GM12891 (cell line): ENCODE data around the gene TRIM52.

ENCODE experiments used
- DNase-seq: peaks from one replicate; pipeline ENCODE4 v3.0.0; 2011; ENCODE audit warnings: low spot score; ENCODE audit not compliant: insufficient read length
- FAIRE-seq: peaks from 2 replicates; lab custom pipeline; 2011; peaks lifted over from hg19 to GRCh38; lab: Jason Lieb, UNC
- PAX5 ChIP-seq: IDR thresholded peaks from 2 replicates; pipeline ENCODE4 v1.6.1; 2011; ENCODE audit warnings: low read length, moderate library complexity, mild to moderate bottlenecking; ENCODE audit not compliant: insufficient read depth, severe bottlenecking
- POLR2A ChIP-seq: IDR thresholded peaks from 2 replicates; pipeline ENCODE4 v1.6.1; 2011; ENCODE audit warnings: low read depth, low read length, control low read depth
- POLR2AphosphoS5 ChIP-seq: IDR thresholded peaks from 2 replicates; pipeline ENCODE4 v1.6.1; 2011; ENCODE audit warnings: low read depth, low read length, control low read depth
- POU2F2 ChIP-seq: IDR thresholded peaks from 2 replicates; pipeline ENCODE4 v1.6.1; 2011; ENCODE audit warnings: low read depth, mild to moderate bottlenecking, control low read depth, low read length, moderate library complexity
- SPI1 ChIP-seq: IDR thresholded peaks from 2 replicates; pipeline ENCODE4 v1.6.1; 2011; ENCODE audit warnings: low read depth, low read length, control low read depth
- TAF1 ChIP-seq: IDR thresholded peaks from 2 replicates; pipeline ENCODE4 v1.6.1; 2011; ENCODE audit warnings: low read depth, low read length, control low read depth

Gene TRIM52

DNA sequence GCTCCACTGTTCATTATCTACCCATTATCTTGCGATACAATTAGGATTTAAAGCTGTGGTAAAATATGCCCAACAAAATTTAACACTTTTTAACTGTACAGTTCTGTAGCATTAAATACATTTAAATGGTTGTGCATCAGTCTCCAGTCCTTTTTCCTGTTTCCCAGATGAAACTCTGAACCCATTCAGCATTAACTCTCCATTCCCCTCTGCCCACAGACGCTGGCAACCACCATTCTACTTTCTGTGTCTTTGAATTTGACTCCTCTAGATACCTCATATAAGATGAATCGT, 53.0 kb downstream of the TRIM52 start:
- FAIRE-seq (no peak), DNase-seq (no peak)
- TF ChIP-seq POLR2AphosphoS5 (no peak), POU2F2 (no peak), PAX5 (no peak), POLR2A (no peak), TAF1 (no peak), SPI1 (no peak)

DNA sequence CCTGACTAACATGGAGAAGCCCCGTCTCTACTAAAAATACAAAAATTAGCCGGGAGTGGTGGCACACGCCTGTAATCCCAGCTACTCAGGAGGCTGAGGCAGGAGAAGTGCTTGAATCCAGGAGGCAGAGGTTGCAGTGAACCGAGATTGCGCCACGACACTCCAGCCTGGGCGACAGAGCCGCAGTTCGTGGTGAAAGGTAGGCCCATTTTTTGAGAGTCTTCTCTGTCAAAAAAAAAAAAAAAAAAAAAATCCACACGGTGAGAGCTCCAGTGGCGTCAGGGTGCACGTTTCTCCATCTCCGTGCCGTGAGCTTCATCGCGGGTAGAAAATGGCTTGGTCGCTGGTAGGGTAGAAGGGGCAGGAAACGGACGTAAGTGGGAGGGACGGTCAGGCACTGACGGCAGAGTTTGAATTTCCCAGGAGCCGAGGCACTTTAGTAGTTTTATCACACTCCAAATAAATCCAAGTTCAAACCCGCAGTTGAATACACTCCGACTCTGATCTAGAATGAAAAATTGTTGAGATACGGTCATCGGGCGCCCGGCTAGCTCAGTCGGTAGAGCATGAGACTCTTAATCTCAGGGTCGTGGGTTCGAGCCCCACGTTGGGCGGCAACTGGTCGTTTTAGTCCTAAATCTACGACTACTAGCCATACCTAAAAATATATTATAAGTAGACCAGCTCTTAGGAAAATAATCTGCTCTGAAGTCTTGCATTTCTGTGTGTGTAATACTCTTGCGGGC, 53.6 kb downstream of the TRIM52 start:
- DNase-seq (no peak), FAIRE-seq (peak; percentile 81)
- TF ChIP-seq SPI1 (no peak), TAF1 (no peak), POLR2A (no peak), POLR2AphosphoS5 (no peak), POU2F2 (no peak), PAX5 (no peak)

DNA sequence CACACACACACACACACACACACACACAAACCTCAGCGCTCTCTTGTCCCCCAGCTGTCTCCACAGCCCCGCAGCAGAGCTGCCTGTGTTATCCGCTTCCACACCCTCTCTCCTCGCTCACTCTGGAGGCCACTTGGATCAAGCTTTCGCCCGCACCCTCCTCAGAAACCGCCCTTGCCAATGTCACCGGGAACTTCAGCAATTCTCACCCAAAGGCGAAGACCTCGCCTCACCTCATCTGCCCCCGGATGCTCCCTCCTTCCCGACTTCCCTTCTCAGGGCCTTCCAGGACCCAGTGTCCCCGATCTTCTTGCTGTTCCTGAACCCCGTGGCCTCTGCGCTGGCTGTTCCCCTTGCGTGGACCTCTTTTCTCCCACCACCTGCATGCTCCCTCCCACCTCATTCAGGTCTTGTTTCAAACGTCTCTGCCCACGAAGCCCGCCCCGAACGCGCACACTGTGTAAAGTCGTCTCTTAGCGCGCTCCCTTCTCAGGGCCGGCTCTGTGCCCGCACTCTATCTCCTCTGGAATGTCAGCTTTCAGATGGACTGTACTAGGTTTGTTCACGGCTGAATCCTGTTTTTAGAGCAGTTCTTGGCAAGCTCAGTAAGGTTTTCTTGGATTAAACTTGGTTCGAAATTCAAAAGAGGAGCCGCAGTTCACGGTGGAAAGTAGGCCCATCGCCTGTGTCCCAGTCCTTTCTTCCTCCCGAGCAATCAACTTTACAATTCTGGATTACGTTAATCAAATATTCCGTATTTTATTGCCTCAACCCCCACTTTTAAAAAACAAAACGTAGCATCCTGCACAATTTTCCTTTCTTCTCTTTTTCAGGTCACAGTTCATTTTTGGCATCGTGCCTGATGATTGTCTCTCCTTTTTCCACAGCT, 54.9 kb downstream of the TRIM52 start:
- DNase-seq = no peak
- no peak for FAIRE-seq
- TF ChIP-seq TAF1 (no peak), POU2F2 (no peak), PAX5 (no peak), SPI1 (no peak), POLR2A (no peak), POLR2AphosphoS5 (no peak)
